ENCODE measurements around the gene MPRIP.

GRCh38 chr17:17041018-17041521 is 1.2 kb upstream of the MPRIP start:
- TF ChIP-seq CTCF (IDR thresholded peaks at IDR 0.05) (no peak), POLR2A (IDR thresholded peaks at IDR 0.05) (no peak)
